ENCODE data around the gene ZBTB7A.
"Not testable (repeated sequence)": the region's sequence is repeated elsewhere in the genome, so short reads cannot be mapped to it uniquely, and the experiment has no call there.

Gene ZBTB7A

GRCh38 chr19:4013886-4014540 lies 52.7 kb downstream of the ZBTB7A start:
- DNase-seq: no peak

- DNase-seq: no peak
Observed at GRCh38 chr19:4012975-4013634, 53.6 kb downstream of the ZBTB7A start.

- no peak for DNase-seq
Observed at GRCh38 chr19:4012092-4012974, 54.4 kb downstream of the ZBTB7A start.

GRCh38 chr19:4011430-4011829 lies 55.3 kb downstream of the ZBTB7A start:
- not testable (repeated sequence) for DNase-seq

GRCh38 chr19:4010808-4011110 lies 55.9 kb downstream of the ZBTB7A start:
- DNase-seq: no peak

- DNase-seq: no peak
Observed at GRCh38 chr19:4009990-4010807, 56.5 kb downstream of the ZBTB7A start.

- no peak for DNase-seq
Observed at GRCh38 chr19:4007836-4008539, 58.7 kb downstream of the ZBTB7A start.

GRCh38 chr19:4007021-4007835 lies 59.5 kb downstream of the ZBTB7A start, which contains the start of gene PIAS4:
Gene PIAS4 (plus strand): TSS chr19:4007736. CDS start chr19:4007761, 25 bp downstream.
- DNase-seq: peak; percentile 90

GRCh38 chr19:4005436-4005835 lies 61.3 kb downstream of the ZBTB7A start:
- not testable (repeated sequence) for DNase-seq

- not testable (repeated sequence) for DNase-seq
Observed at GRCh38 chr19:4000798-4001197, 65.9 kb downstream of the ZBTB7A start.

GRCh38 chr19:3998667-3999412 lies 67.9 kb downstream of the ZBTB7A start:
- DNase-seq: not testable (repeated sequence)

- DNase-seq: no peak
Observed at GRCh38 chr19:3995607-3996006, 71.1 kb downstream of the ZBTB7A start.

Data from NCI-H1092 (cell line).